Progenitor cell of endocrine pancreas (in vitro differentiated cells): ENCODE results near the gene CYBC1. TPM values are rescaled to one million over a fixed set of nuclear protein-coding genes. Genes with fewer than 3 reads are reported as not detected.

Experiments
- DNase-seq: peaks from one replicate; pipeline ENCODE4 v3.0.0; 2021; ENCODE audit warnings: low spot score; ENCODE audit not compliant: unreplicated experiment
- H3K27ac Mint-ChIP-seq: 2 replicates; pipeline ENCODE4 v1.8.0; 2021; ENCODE audit warnings: mild to moderate bottlenecking, moderate library complexity, mixed read lengths
- H3K27me3 Mint-ChIP-seq: 2 replicates; pipeline ENCODE4 v1.8.0; 2021; ENCODE audit warnings: mixed read lengths
- H3K36me3 Mint-ChIP-seq: 2 replicates; pipeline ENCODE4 v1.8.0; 2022; ENCODE audit warnings: mixed read lengths; ENCODE audit not compliant: insufficient read depth
- H3K4me1 Mint-ChIP-seq: 2 replicates; pipeline ENCODE4 v1.8.0; 2021; ENCODE audit warnings: low read depth, mixed read lengths
- H3K4me3 Mint-ChIP-seq: 2 replicates; pipeline ENCODE4 v1.8.0; 2021; ENCODE audit warnings: low read depth, mild to moderate bottlenecking, moderate library complexity, mixed read lengths
- H3K9me3 Mint-ChIP-seq: 2 replicates; pipeline ENCODE4 v1.8.0; 2021; ENCODE audit warnings: low read depth, mixed read lengths
- CTCF ChIP-seq: fragments of 200-600 bp; sonication (generic); IDR thresholded peaks from one replicate; pipeline ENCODE4 v1.5.0; 2021; ENCODE audit warnings: antibody characterized with exemption, mild to moderate bottlenecking; ENCODE audit not compliant: unreplicated experiment
- total RNA-seq: library from RNA; stranded (reverse); gene quantifications from 2 replicates; pipeline ENCODE4 v1.2.1, GENCODE V29; 2021

The CYBC1 gene
- total RNA-seq, 1 donor from 2014 or later, result 117 TPM

- Mint-ChIP-seq H3K27ac (peak within 1 kb of the TSS; percentile 76), H3K4me3 (peak within 1 kb of the TSS; percentile 78), H3K4me1 (peaks cover 5% of the 10 kb centered on the region), H3K36me3 (peaks cover 25% of the 10 kb centered on the region), H3K9me3 (peaks cover 7% of the 10 kb centered on the region), H3K27me3 (no peaks in the 10 kb centered on the region)
- DNase-seq, result peak; percentile 78
- no peak for TF ChIP-seq CTCF
These were observed 32.3 kb downstream of the CYBC1 start, which contains the start of the genes HEXD and OGFOD3 for GRCh38 chr17:82418001-82418986. TSS of gene HEXD (plus strand) at chr17:82418347. CDS start at chr17:82419800, 1,453 bp downstream. TSS of gene OGFOD3 (minus strand) at chr17:82418586. CDS start at chr17:82418485, 101 bp downstream.

GRCh38 chr17:82416771-82417170, 33.8 kb downstream of the CYBC1 start:
- H3K9me3 Mint-ChIP-seq, result no peaks in the 10 kb centered on the region
- H3K4me1 Mint-ChIP-seq, result peaks cover 5% of the 10 kb centered on the region
- peak; percentile 23 for TF ChIP-seq CTCF
- no peak for DNase-seq
- no peak overlapping the region for H3K4me3 Mint-ChIP-seq
- H3K36me3 Mint-ChIP-seq, result peaks cover 15% of the 10 kb centered on the region
- no peaks in the 10 kb centered on the region for H3K27me3 Mint-ChIP-seq
- no peak overlapping the region for H3K27ac Mint-ChIP-seq

- Mint-ChIP-seq H3K27me3 (no peaks in the 10 kb centered on the region), H3K4me3 (no peak overlapping the region), H3K9me3 (no peaks in the 10 kb centered on the region), H3K36me3 (peaks cover 13% of the 10 kb centered on the region), H3K27ac (no peak overlapping the region), H3K4me1 (peaks cover 5% of the 10 kb centered on the region)
- no peak for TF ChIP-seq CTCF
- DNase-seq, result no peak
These were observed 34.3 kb downstream of the CYBC1 start for GRCh38 chr17:82416264-82416663.

- H3K4me3 Mint-ChIP-seq, result no peak overlapping the region
- H3K9me3 Mint-ChIP-seq, result no peaks in the 10 kb centered on the region
- TF ChIP-seq CTCF, result no peak
- H3K27me3 Mint-ChIP-seq, result no peaks in the 10 kb centered on the region
- no peak for DNase-seq
- no peak overlapping the region for H3K27ac Mint-ChIP-seq
- peaks cover 5% of the 10 kb centered on the region for H3K4me1 Mint-ChIP-seq
- peaks cover 8% of the 10 kb centered on the region for H3K36me3 Mint-ChIP-seq
These were observed 34.8 kb downstream of the CYBC1 start for GRCh38 chr17:82415786-82416185.

GRCh38 chr17:82415336-82415735, 35.2 kb downstream of the CYBC1 start:
- Mint-ChIP-seq H3K4me3 (no peak overlapping the region), H3K27ac (no peak overlapping the region), H3K9me3 (no peaks in the 10 kb centered on the region)

More at GRCh38 chr17:82415336-82415735, 35.2 kb downstream of the CYBC1 start:
- H3K36me3 Mint-ChIP-seq, result peaks cover 7% of the 10 kb centered on the region
- DNase-seq, result no peak
- no peak for TF ChIP-seq CTCF
- peaks cover 5% of the 10 kb centered on the region for H3K4me1 Mint-ChIP-seq
- H3K27me3 Mint-ChIP-seq, result no peaks in the 10 kb centered on the region
